ENCODE measurements around the gene HOXD11. TPM values are rescaled to one million over a fixed set of nuclear protein-coding genes. Genes with fewer than 3 reads are reported as not detected.

HOXD11 gene
- total RNA-seq, 1 donor from 2014 or later: not detected

DNA sequence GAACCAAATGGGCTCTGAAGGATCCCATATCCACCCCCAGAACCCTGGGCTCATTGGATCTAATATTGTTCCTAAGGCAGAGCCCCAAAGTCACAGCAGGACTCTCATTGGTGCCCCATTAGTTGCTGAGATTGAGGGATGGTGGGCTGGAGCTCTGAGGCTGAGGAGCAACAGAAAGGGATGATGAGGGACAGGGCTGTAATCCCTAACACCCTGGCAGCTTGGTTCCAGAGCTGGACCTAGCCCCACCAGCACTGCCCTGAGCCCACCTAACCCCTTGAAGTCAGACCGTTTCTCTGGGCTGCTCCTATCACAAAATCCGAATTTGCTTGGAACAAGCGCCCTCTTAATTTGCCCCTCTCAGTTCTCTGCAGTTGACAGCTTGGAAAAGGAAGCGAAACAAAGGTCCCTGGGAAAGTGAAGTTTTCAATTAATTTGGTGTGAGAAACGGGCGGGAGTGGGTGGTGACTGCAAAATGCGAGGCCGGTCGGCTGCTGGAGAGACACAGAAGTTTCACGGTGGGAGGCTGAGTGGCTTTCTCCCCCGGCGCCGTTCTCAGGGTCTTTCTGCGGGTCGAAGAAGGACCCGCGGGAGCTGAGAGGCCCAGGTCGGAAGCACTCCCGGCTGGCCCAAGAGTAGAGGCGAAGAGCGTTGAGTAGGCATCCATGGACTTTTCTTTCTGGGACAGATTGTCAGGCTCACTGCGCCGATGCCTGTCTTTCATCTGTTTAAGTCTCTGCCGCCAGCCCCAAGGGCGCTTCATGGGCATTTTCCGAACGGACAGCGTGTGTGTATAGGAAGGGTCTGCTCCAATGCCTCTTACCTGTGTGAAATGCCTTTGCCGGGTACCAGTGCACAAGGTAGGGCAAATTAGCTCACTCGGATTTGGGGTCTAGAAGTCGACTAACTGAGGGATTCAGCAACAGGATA is 15.5 kb upstream of the HOXD11 start:
- no peak for DNase-seq
- Mint-ChIP-seq H3K9me3 (ENCODE audit: unreplicated experiment) (peaks cover 22% of the 10 kb centered on the region), H3K4me3 (ENCODE audit: unreplicated experiment) (peak overlapping the region; percentile 63), H3K4me1 (ENCODE audit: low read depth, unreplicated experiment) (peaks cover 1% of the 10 kb centered on the region), H3K27me3 (ENCODE audit: unreplicated experiment) (peaks cover 44% of the 10 kb centered on the region), H3K27ac (ENCODE audit: unreplicated experiment) (no peak overlapping the region), H3K36me3 (ENCODE audit: unreplicated experiment) (peaks cover 4% of the 10 kb centered on the region)
- TF ChIP-seq, protein P1, sequence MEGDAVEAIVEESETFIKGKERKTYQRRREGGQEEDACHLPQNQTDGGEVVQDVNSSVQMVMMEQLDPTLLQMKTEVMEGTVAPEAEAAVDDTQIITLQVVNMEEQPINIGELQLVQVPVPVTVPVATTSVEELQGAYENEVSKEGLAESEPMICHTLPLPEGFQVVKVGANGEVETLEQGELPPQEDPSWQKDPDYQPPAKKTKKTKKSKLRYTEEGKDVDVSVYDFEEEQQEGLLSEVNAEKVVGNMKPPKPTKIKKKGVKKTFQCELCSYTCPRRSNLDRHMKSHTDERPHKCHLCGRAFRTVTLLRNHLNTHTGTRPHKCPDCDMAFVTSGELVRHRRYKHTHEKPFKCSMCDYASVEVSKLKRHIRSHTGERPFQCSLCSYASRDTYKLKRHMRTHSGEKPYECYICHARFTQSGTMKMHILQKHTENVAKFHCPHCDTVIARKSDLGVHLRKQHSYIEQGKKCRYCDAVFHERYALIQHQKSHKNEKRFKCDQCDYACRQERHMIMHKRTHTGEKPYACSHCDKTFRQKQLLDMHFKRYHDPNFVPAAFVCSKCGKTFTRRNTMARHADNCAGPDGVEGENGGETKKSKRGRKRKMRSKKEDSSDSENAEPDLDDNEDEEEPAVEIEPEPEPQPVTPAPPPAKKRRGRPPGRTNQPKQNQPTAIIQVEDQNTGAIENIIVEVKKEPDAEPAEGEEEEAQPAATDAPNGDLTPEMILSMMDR (IDR thresholded peaks at IDR 0.05; ENCODE audit: partially characterized antibody, unreplicated experiment): no peak

GRCh38 chr2:176092270-176093144 is 14.6 kb upstream of the HOXD11 start, which contains the start of gene HOXD13:
HOXD13 (plus strand) TSS chr2:176092721; CDS start chr2:176092891, 170 bp downstream.
- DNase-seq: peak; percentile 63
- Mint-ChIP-seq H3K36me3 (ENCODE audit: unreplicated experiment) (peaks cover 4% of the 10 kb centered on the region), H3K27me3 (ENCODE audit: unreplicated experiment) (peaks cover 47% of the 10 kb centered on the region), H3K9me3 (ENCODE audit: unreplicated experiment) (peaks cover 24% of the 10 kb centered on the region), H3K27ac (ENCODE audit: unreplicated experiment) (no peak within 1 kb of the TSS), H3K4me3 (ENCODE audit: unreplicated experiment) (peak within 1 kb of the TSS; percentile 63), H3K4me1 (ENCODE audit: low read depth, unreplicated experiment) (peaks cover 7% of the 10 kb centered on the region)
- TF ChIP-seq, protein P1 (IDR thresholded peaks at IDR 0.05; ENCODE audit: partially characterized antibody, unreplicated experiment): no peak

- Mint-ChIP-seq H3K27me3 (ENCODE audit: unreplicated experiment) (peaks cover 51% of the 10 kb centered on the region), H3K27ac (ENCODE audit: unreplicated experiment) (no peak overlapping the region), H3K9me3 (ENCODE audit: unreplicated experiment) (peaks cover 29% of the 10 kb centered on the region), H3K36me3 (ENCODE audit: unreplicated experiment) (peaks cover 4% of the 10 kb centered on the region), H3K4me1 (ENCODE audit: low read depth, unreplicated experiment) (peaks cover 11% of the 10 kb centered on the region), H3K4me3 (ENCODE audit: unreplicated experiment) (peak overlapping the region; percentile 36)
- TF ChIP-seq, protein P1 (IDR thresholded peaks at IDR 0.05; ENCODE audit: partially characterized antibody, unreplicated experiment): peak; percentile 6
- DNase-seq: peak; percentile 53
Observed at GRCh38 chr2:176093145-176093897, 13.8 kb upstream of the HOXD11 start.

DNA sequence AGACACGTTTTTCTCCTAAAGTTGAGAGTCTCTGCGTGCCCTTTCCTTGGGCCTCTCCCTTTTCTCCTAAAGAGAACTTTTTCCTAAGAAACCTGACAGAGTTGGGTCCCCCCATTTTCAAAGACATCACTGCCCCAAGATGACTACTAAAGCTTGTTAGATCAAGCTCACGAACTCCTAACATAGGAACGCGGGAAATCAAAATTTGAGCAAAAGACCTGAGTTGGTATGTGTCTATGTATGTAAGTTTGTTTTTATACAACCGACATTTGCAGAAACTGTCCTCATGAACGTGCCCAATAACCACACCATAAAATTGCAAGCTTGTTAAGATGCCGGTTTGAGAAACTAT is 13.2 kb upstream of the HOXD11 start:
- no peak overlapping the region for H3K27ac Mint-ChIP-seq (ENCODE audit: unreplicated experiment)
- no peak for DNase-seq
- peaks cover 28% of the 10 kb centered on the region for H3K9me3 Mint-ChIP-seq (ENCODE audit: unreplicated experiment)
- peaks cover 51% of the 10 kb centered on the region for H3K27me3 Mint-ChIP-seq (ENCODE audit: unreplicated experiment)
- peak overlapping the region; percentile 36 for H3K4me3 Mint-ChIP-seq (ENCODE audit: unreplicated experiment)
- peaks cover 11% of the 10 kb centered on the region for H3K4me1 Mint-ChIP-seq (ENCODE audit: low read depth, unreplicated experiment)
- TF ChIP-seq, protein P1 (IDR thresholded peaks at IDR 0.05; ENCODE audit: partially characterized antibody, unreplicated experiment): no peak
- H3K36me3 Mint-ChIP-seq (ENCODE audit: unreplicated experiment): peaks cover 4% of the 10 kb centered on the region
